Astrocyte of the cerebellum (primary cell): ENCODE measurements around the gene DIP2C.

Source experiments
- DNase-seq: peaks from one replicate; pipeline ENCODE4 v3.0.0-alpha.2; 2011; ENCODE audit warnings: low read depth
- H3K4me3 ChIP-seq: 2 replicates; pipeline ENCODE4 v1.5.1; 2011; ENCODE audit warnings: mild to moderate bottlenecking, low read depth, low read length, moderate library complexity
- CTCF ChIP-seq: IDR thresholded peaks from 2 replicates; pipeline ENCODE4 v1.5.1; 2012; ENCODE audit warnings: low read length, low read depth, moderate library complexity, mild to moderate bottlenecking; ENCODE audit errors: missing control alignments
- in situ Hi-C: cut with HindIII; loops from 2 replicates; pipeline ENCODE4 v1.10.0; 2017; ENCODE audit warnings: low sequenced_read_pairs

Gene DIP2C

DNA sequence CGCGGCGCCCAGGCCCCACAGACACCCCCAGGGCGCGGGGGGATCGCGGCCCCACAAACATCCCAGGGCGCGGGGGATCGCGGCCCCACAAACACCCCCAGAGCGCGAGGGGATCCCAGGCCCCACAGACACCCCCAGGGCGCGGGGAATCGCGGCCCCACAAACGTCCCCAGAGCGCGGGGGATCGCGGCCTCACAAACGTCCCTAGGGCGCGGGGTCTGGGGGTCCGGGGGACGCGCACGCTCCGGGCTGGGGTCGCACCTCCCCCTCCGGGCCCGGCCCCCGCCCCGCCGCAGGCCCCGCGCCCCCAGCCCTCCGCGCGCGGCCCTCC lies 382 bp downstream of the DIP2C start:
- in situ Hi-C loops, result no loop called here
- H3K4me3 ChIP-seq, result peak overlapping the region; percentile 58
- TF ChIP-seq CTCF, result no peak
- DNase-seq, result no peak

DNA sequence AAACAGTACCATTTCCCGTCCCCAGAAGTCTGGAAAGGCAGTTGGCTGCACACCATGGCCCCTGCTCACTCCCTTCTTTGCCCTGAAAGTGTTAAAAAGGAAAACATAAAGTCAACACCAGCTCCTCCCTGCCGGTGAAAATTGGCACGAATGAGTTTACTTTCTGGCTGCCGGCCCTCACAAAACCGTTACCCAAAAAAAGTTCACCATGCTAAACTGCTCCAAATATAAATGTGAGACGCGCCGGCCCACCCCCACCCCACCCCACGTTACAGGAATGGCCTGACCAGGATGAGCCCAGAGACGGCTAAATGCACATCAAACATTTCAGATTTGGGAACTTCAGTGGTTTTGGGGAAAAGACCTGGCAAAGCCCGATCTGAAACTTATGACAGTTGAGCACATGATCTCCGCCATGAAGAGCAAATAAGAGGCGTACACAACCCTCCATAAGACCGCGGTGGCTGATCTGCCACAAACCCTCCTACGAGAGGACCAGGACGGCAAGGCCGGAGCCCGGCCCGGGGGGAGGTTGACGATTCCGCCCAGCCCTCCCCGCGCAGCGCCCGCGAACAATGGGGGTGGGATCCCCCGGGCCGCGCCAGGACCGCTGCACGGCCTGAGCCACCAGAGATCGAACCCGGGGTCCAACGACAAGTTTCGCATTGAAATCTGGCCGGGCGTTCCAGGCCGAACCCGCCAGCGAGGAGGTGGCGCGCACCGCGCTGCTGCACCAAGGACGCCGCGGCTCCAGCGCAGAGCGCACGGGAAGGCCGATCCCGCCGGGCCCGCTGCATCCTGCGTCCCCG lies 952 bp downstream of the DIP2C start:
- no peak for TF ChIP-seq CTCF
- H3K4me3 ChIP-seq, result peak overlapping the region; percentile 58
- in situ Hi-C loops, result no loop called here
- DNase-seq, result no peak

DNA sequence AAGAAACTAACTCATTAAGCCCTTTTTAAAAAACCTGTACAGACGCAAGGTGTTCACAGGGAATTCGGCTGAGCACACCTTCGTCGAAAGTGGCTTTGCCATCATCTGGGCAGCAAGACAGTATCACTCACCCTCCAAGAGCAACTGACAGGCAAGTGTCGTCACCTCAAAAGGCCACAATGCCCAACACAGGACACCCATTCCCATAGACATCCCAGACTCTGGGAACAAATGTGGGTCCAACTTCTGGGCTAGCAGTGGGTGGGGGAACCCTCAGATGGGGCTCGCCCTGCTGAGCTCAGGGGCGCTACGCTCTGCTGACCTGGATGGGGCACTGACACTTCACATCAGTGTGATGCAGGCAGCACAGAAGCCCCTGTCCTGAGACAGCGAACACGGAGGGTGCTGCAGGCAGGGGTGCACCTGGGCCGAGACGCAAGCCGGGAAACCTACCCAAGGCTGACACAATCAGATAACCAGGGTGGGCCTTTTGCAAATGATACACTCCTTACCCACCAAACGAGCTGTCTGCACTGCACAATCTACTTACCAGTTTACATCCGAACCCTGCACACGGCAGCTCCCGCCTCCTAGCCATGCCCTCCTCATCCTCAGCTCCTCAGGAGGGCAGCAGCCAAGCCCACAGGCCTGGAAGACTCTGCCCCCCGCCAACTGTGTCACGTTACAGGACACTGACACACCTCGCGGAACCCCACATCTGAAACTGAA lies 1.7 kb downstream of the DIP2C start:
- peak overlapping the region; percentile 58 for H3K4me3 ChIP-seq
- no peak for DNase-seq
- no peak for TF ChIP-seq CTCF
- in situ Hi-C loops, result no loop called here

DNA sequence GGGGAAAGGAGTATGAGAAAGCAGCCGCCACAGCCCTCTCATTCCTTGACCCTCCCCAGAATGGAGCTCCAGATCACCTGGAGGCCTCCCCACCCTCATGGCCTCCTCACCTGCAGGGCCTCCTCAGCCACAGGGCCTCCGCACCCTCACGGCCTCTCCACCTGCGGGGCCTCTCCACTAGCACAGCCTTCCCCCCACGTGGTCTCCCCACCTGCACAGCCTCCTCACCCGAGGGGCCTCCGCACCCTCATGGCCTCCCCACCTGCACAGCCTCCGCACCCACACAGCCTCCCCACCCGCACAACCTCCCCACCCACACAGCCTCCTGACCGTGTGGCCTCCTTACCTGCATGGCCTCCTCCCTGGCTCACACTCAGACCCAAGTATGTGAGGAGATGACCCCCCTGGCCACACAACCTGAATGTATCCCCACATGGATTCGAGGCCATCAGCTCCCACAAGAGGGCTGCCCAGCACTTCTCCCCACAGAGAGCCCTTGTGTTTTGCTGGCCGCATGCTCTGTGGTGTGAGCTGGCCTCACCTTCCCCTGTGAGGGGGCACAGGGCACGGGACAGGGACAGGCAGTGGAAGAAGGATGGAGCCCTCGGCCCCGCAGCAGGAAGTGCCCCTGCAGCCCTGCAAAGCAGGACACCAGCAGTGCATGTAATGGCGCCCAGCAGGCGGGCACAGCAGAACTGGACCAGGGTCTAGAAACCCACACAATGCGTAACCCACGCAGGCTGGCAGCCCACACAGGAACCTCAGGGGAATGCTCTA lies 3.1 kb downstream of the DIP2C start:
- no peak overlapping the region for H3K4me3 ChIP-seq
- no peak for DNase-seq
- no peak for TF ChIP-seq CTCF
- in situ Hi-C loops, result no loop called here

GRCh38 chr10:685613-686012 lies 3.9 kb downstream of the DIP2C start:
- no peak for TF ChIP-seq CTCF
- in situ Hi-C loops, result no loop called here
- DNase-seq, result no peak
- no peak overlapping the region for H3K4me3 ChIP-seq

- peak overlapping the region; percentile 29 for H3K4me3 ChIP-seq
- TF ChIP-seq CTCF, result peak; percentile 40
- in situ Hi-C loops, result no loop called here
- peak; percentile 70 for DNase-seq
Measured at GRCh38 chr10:683448-684071, 5.9 kb downstream of the DIP2C start.
